ENCODE measurements around the gene TNFAIP1. TPM values are rescaled to one million over a fixed set of nuclear protein-coding genes. Genes with fewer than 3 reads are reported as not detected.
A peak's percentile ranks its signal among the peaks of the same experiment; 100 is the strongest.

The TNFAIP1 gene
- total RNA-seq, 1 donor from 2014 or later, result 18.8 TPM

- H3K27ac ChIP-seq (ENCODE audit: low read depth, low read length), result no peak overlapping the region
- H3K27me3 ChIP-seq (ENCODE audit: control insufficient read depth in 3 of 3, insufficient read depth in 3 of 3, low read length in 3 of 3), result peaks cover 7 to 10% (median 9%) of the 10 kb centered on the region in 3 donors
- H3K4me3 ChIP-seq (ENCODE audit: low read length in 3 of 3), result peak overlapping the region; percentile 54 to 74 (median 59)
- H3K9ac ChIP-seq (ENCODE audit: low read depth in 1 of 3, low read length in 3 of 3), result peak overlapping the region in 1 of 3 donors; percentile 57
- H3K9me3 ChIP-seq (ENCODE audit: control insufficient read depth in 3 of 3, low read length in 3 of 3), result no peaks in the 10 kb centered on the region
- peaks cover 2 to 14% (median 9%) of the 10 kb centered on the region in 3 donors for H3K36me3 ChIP-seq (ENCODE audit: control insufficient read depth in 3 of 3, insufficient read depth in 3 of 3, low read length in 3 of 3)
- H3K4me1 ChIP-seq (ENCODE audit: control insufficient read depth in 3 of 3, insufficient read depth in 3 of 3, low read length in 3 of 3), result peaks cover 4 to 9% (median 6%) of the 10 kb centered on the region in 3 donors
Measured at GRCh38 chr17:28384281-28385036, 48.9 kb downstream of the TNFAIP1 start.

DNA sequence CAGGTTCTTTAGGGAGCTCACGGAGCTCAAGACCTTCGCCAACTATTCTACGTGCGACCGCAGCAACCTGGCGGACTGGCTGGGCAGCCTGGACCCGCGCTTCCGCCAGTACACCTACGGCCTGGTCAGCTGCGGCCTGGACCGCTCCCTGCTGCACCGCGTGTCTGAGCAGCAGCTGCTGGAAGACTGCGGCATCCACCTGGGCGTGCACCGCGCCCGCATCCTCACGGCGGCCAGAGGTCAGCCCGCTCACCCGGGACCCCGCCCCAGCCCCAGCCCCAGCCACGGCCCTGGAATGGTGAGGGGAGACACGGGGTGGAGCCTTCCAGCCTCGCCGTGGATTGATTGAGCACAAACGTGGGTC, 49.5 kb downstream of the TNFAIP1 start:
- peak overlapping the region in 1 of 3 donors; percentile 57 for H3K9ac ChIP-seq (ENCODE audit: low read depth in 1 of 3, low read length in 3 of 3)
- peaks cover 4 to 9% (median 6%) of the 10 kb centered on the region in 3 donors for H3K4me1 ChIP-seq (ENCODE audit: control insufficient read depth in 3 of 3, insufficient read depth in 3 of 3, low read length in 3 of 3)
- no peak overlapping the region for H3K27ac ChIP-seq (ENCODE audit: low read depth, low read length)
- H3K27me3 ChIP-seq (ENCODE audit: control insufficient read depth in 3 of 3, insufficient read depth in 3 of 3, low read length in 3 of 3), result peaks cover 7 to 10% (median 9%) of the 10 kb centered on the region in 3 donors
- peak overlapping the region; percentile 54 to 74 (median 59) for H3K4me3 ChIP-seq (ENCODE audit: low read length in 3 of 3)
- H3K36me3 ChIP-seq (ENCODE audit: control insufficient read depth in 3 of 3, insufficient read depth in 3 of 3, low read length in 3 of 3), result peaks cover 2 to 18% (median 13%) of the 10 kb centered on the region in 3 donors
- H3K9me3 ChIP-seq (ENCODE audit: control insufficient read depth in 3 of 3, low read length in 3 of 3), result no peaks in the 10 kb centered on the region

DNA sequence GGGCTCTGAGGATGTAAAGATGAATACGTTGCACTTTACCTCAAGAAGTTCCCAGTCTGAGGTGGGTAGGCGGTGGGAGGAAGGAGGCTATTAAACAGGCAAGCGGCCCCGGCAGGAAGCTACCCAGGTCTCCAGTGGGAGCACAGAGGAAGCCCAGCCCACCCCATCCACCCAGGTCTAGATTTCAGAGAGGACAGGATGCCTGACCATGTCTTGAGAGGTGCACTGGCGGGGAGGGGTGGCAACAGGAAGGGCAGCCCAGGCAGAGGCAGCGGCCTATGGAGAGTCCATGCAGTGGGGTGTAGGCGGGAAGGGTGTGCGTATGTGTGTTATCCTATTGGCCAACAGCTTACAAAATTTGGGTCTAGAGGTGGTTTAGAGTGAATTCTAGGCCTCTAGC, 49.8 kb downstream of the TNFAIP1 start:
- no peak overlapping the region for H3K9ac ChIP-seq (ENCODE audit: low read depth in 1 of 3, low read length in 3 of 3)
- H3K27ac ChIP-seq (ENCODE audit: low read depth, low read length), result no peak overlapping the region
- H3K9me3 ChIP-seq (ENCODE audit: control insufficient read depth in 3 of 3, low read length in 3 of 3), result no peaks in the 10 kb centered on the region
- peaks cover 4 to 9% (median 6%) of the 10 kb centered on the region in 3 donors for H3K4me1 ChIP-seq (ENCODE audit: control insufficient read depth in 3 of 3, insufficient read depth in 3 of 3, low read length in 3 of 3)
- peaks cover 2 to 18% (median 13%) of the 10 kb centered on the region in 3 donors for H3K36me3 ChIP-seq (ENCODE audit: control insufficient read depth in 3 of 3, insufficient read depth in 3 of 3, low read length in 3 of 3)
- no peak overlapping the region for H3K4me3 ChIP-seq (ENCODE audit: low read length in 3 of 3)
- H3K27me3 ChIP-seq (ENCODE audit: control insufficient read depth in 3 of 3, insufficient read depth in 3 of 3, low read length in 3 of 3), result peaks cover 7 to 10% (median 9%) of the 10 kb centered on the region in 3 donors

DNA sequence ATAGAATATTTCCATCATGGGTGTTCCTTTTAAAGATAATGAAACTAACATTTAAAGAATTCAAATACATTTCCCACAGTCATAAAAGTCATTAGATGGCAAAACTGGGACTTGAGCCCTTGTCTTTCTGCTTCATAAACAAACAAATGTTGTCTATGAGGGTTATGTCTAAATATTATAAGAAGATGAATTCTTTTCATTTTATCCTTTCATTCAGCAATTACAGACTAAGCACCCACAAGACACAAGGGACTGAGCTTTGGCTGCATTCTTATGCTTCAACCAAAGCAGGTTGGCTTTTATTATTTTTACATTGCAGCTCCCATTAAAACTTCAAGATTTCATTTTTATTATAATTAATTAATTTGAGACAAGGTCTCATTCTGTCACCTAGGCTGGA, 50.8 kb downstream of the TNFAIP1 start:
- Histone ChIP-seq H3K9me3 (ENCODE audit: control insufficient read depth in 3 of 3, low read length in 3 of 3) (no peaks in the 10 kb centered on the region), H3K9ac (ENCODE audit: low read depth in 1 of 3, low read length in 3 of 3) (no peak overlapping the region), H3K36me3 (ENCODE audit: control insufficient read depth in 3 of 3, insufficient read depth in 3 of 3, low read length in 3 of 3) (peaks cover 6 to 21% (median 21%) of the 10 kb centered on the region in 3 donors), H3K27ac (ENCODE audit: low read depth, low read length) (no peak overlapping the region), H3K4me3 (ENCODE audit: low read length in 3 of 3) (no peak overlapping the region), H3K27me3 (ENCODE audit: control insufficient read depth in 3 of 3, insufficient read depth in 3 of 3, low read length in 3 of 3) (peaks cover 4 to 7% (median 5%) of the 10 kb centered on the region in 3 donors), H3K4me1 (ENCODE audit: control insufficient read depth in 3 of 3, insufficient read depth in 3 of 3, low read length in 3 of 3) (peaks cover 2 to 4% (median 3%) of the 10 kb centered on the region in 3 donors)

DNA sequence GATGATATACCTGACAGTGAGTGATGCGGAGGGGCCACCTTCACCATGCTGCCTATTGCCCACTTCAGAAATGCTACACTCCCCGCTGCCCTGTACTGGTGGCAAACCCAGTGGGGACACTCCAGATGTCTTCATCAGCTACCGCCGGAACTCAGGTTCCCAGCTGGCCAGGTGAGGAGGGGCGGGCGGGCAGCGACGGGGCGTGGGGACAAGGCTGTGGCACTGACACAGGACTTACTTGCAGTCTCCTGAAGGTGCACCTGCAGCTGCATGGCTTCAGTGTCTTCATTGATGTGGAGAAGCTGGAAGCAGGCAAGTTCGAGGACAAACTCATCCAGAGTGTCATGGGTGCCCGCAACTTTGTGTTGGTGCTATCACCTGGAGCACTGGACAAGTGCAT, 52.5 kb downstream of the TNFAIP1 start:
- peaks cover 0 to 4% (median 0%) of the 10 kb centered on the region in 3 donors for H3K4me1 ChIP-seq (ENCODE audit: control insufficient read depth in 3 of 3, insufficient read depth in 3 of 3, low read length in 3 of 3)
- H3K27ac ChIP-seq (ENCODE audit: low read depth, low read length), result no peak overlapping the region
- no peaks in the 10 kb centered on the region for H3K9me3 ChIP-seq (ENCODE audit: control insufficient read depth in 3 of 3, low read length in 3 of 3)
- no peak overlapping the region for H3K9ac ChIP-seq (ENCODE audit: low read depth in 1 of 3, low read length in 3 of 3)
- peaks cover 7 to 27% (median 21%) of the 10 kb centered on the region in 3 donors for H3K36me3 ChIP-seq (ENCODE audit: control insufficient read depth in 3 of 3, insufficient read depth in 3 of 3, low read length in 3 of 3)
- peaks cover 0 to 6% (median 0%) of the 10 kb centered on the region in 3 donors for H3K27me3 ChIP-seq (ENCODE audit: control insufficient read depth in 3 of 3, insufficient read depth in 3 of 3, low read length in 3 of 3)
- no peak overlapping the region for H3K4me3 ChIP-seq (ENCODE audit: low read length in 3 of 3)

DNA sequence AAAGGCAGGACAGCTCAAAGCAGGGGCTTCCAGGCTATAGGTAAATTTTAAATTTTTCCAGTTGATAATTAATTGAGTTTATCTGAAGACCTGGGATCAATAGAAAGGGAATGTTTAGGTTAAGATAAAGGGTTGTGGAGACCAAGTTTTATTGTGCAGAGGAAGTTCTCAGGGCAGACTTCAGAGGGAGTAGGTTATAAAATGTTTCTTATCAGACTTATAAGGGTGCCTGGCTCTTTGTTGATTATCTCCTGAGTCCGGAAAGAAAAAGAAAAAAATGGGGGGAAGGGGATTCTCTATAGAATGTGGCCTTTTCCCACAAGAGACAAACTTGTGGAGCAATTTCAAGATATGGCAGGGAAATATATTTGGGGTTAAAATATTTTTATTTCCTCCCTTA, 54.6 kb downstream of the TNFAIP1 start:
- Histone ChIP-seq H3K4me3 (ENCODE audit: low read length in 3 of 3) (no peak overlapping the region), H3K4me1 (ENCODE audit: control insufficient read depth in 3 of 3, insufficient read depth in 3 of 3, low read length in 3 of 3) (no peaks in the 10 kb centered on the region), H3K9ac (ENCODE audit: low read depth in 1 of 3, low read length in 3 of 3) (no peak overlapping the region), H3K9me3 (ENCODE audit: control insufficient read depth in 3 of 3, low read length in 3 of 3) (no peaks in the 10 kb centered on the region), H3K36me3 (ENCODE audit: control insufficient read depth in 3 of 3, insufficient read depth in 3 of 3, low read length in 3 of 3) (peaks cover 7 to 27% (median 21%) of the 10 kb centered on the region in 3 donors), H3K27ac (ENCODE audit: low read depth, low read length) (no peak overlapping the region), H3K27me3 (ENCODE audit: control insufficient read depth in 3 of 3, insufficient read depth in 3 of 3, low read length in 3 of 3) (no peaks in the 10 kb centered on the region)

GRCh38 chr17:28390563-28390962, 55.0 kb downstream of the TNFAIP1 start:
- Histone ChIP-seq H3K9ac (ENCODE audit: low read depth in 1 of 3, low read length in 3 of 3) (no peak overlapping the region), H3K4me1 (ENCODE audit: control insufficient read depth in 3 of 3, insufficient read depth in 3 of 3, low read length in 3 of 3) (no peaks in the 10 kb centered on the region), H3K36me3 (ENCODE audit: control insufficient read depth in 3 of 3, insufficient read depth in 3 of 3, low read length in 3 of 3) (peaks cover 8 to 30% (median 21%) of the 10 kb centered on the region in 3 donors), H3K27ac (ENCODE audit: low read depth, low read length) (no peak overlapping the region), H3K9me3 (ENCODE audit: control insufficient read depth in 3 of 3, low read length in 3 of 3) (no peaks in the 10 kb centered on the region), H3K4me3 (ENCODE audit: low read length in 3 of 3) (no peak overlapping the region), H3K27me3 (ENCODE audit: control insufficient read depth in 3 of 3, insufficient read depth in 3 of 3, low read length in 3 of 3) (no peaks in the 10 kb centered on the region)

- no peaks in the 10 kb centered on the region for H3K27me3 ChIP-seq (ENCODE audit: control insufficient read depth in 3 of 3, insufficient read depth in 3 of 3, low read length in 3 of 3)
- no peaks in the 10 kb centered on the region for H3K4me1 ChIP-seq (ENCODE audit: control insufficient read depth in 3 of 3, insufficient read depth in 3 of 3, low read length in 3 of 3)
- H3K27ac ChIP-seq (ENCODE audit: low read depth, low read length), result no peak overlapping the region
- peaks cover 10 to 33% (median 21%) of the 10 kb centered on the region in 3 donors for H3K36me3 ChIP-seq (ENCODE audit: control insufficient read depth in 3 of 3, insufficient read depth in 3 of 3, low read length in 3 of 3)
- no peak overlapping the region for H3K9ac ChIP-seq (ENCODE audit: low read depth in 1 of 3, low read length in 3 of 3)
- H3K9me3 ChIP-seq (ENCODE audit: control insufficient read depth in 3 of 3, low read length in 3 of 3), result no peaks in the 10 kb centered on the region
- H3K4me3 ChIP-seq (ENCODE audit: low read length in 3 of 3), result no peak overlapping the region
Measured at GRCh38 chr17:28390984-28391383, 55.4 kb downstream of the TNFAIP1 start.

DNA sequence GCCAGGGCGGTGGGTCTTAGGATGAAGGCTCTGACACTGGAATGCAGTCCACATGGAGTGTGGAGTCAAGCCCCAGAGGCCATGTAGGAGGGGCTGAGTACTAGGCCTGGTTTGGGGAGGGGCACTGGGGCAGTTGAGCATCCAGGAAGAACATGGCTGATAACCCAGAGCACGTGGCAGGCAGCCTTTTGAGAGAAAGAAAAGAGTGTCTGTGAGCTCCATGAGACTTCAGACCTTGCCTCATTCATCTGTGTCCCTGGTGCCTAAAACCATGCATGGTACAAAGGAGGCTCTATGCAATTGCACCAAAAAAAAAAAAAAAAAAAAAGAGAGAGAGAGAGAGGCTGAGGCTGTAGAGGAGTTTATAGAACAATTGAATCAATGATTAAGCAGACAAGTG, 55.8 kb downstream of the TNFAIP1 start:
- H3K4me1 ChIP-seq (ENCODE audit: control insufficient read depth in 3 of 3, insufficient read depth in 3 of 3, low read length in 3 of 3), result no peaks in the 10 kb centered on the region
- no peak overlapping the region for H3K4me3 ChIP-seq (ENCODE audit: low read length in 3 of 3)
- no peak overlapping the region for H3K9ac ChIP-seq (ENCODE audit: low read depth in 1 of 3, low read length in 3 of 3)
- peaks cover 14 to 36% (median 22%) of the 10 kb centered on the region in 3 donors for H3K36me3 ChIP-seq (ENCODE audit: control insufficient read depth in 3 of 3, insufficient read depth in 3 of 3, low read length in 3 of 3)
- no peaks in the 10 kb centered on the region for H3K9me3 ChIP-seq (ENCODE audit: control insufficient read depth in 3 of 3, low read length in 3 of 3)
- no peaks in the 10 kb centered on the region for H3K27me3 ChIP-seq (ENCODE audit: control insufficient read depth in 3 of 3, insufficient read depth in 3 of 3, low read length in 3 of 3)
- H3K27ac ChIP-seq (ENCODE audit: low read depth, low read length), result no peak overlapping the region

GRCh38 chr17:28392491-28392890, 56.9 kb downstream of the TNFAIP1 start:
- Histone ChIP-seq H3K9ac (ENCODE audit: low read depth in 1 of 3, low read length in 3 of 3) (no peak overlapping the region), H3K27me3 (ENCODE audit: control insufficient read depth in 3 of 3, insufficient read depth in 3 of 3, low read length in 3 of 3) (no peaks in the 10 kb centered on the region), H3K36me3 (ENCODE audit: control insufficient read depth in 3 of 3, insufficient read depth in 3 of 3, low read length in 3 of 3) (peaks cover 16 to 35% (median 27%) of the 10 kb centered on the region in 3 donors), H3K27ac (ENCODE audit: low read depth, low read length) (no peak overlapping the region), H3K4me3 (ENCODE audit: low read length in 3 of 3) (no peak overlapping the region), H3K4me1 (ENCODE audit: control insufficient read depth in 3 of 3, insufficient read depth in 3 of 3, low read length in 3 of 3) (no peaks in the 10 kb centered on the region), H3K9me3 (ENCODE audit: control insufficient read depth in 3 of 3, low read length in 3 of 3) (no peaks in the 10 kb centered on the region)
